A673 (cell line): ENCODE results near the gene CABYR. TPM values are rescaled to one million over a fixed set of nuclear protein-coding genes. Genes with fewer than 3 reads are reported as not detected.

ENCODE experiments used
- BruUV-seq: library from RNA; stranded (reverse); fragments of 400-500 nt; replicated peaks from 2 replicates; lab custom pipeline; 2021; lab: Mats Ljungman, UMichigan
- CTCF ChIA-PET: fragments of 300-600 bp; sonication (Branson Sonifier 250); formaldehyde crosslinking; loops from one replicate; lab custom pipeline; 2022; ENCODE audit warnings: antibody characterized with exemption; lab: Charles Lee
- POLR2A ChIA-PET: fragments of 300-600 bp; sonication (Branson Sonifier 250); formaldehyde crosslinking; loops from one replicate; lab custom pipeline; 2022; ENCODE audit warnings: antibody characterized with exemption; ENCODE audit not compliant: low non-redundant PET; lab: Charles Lee
- DNase-seq: peaks from one replicate; pipeline ENCODE4 v3.0.0-alpha.2; 2015; ENCODE audit warnings: low spot score
- H3K27ac ChIP-seq: fragments of 200-600 bp; sonication (generic); 2 replicates; pipeline ENCODE4 v1.5.1; 2016; ENCODE audit warnings: mixed run types, low read depth, mild to moderate bottlenecking, mixed read lengths, antibody characterized with exemption, low read length; ENCODE audit not compliant: poor library complexity, severe bottlenecking
- H3K27me3 ChIP-seq: fragments of 200-600 bp; sonication (generic); replicated peaks from 2 replicates; pipeline ENCODE4 v1.6.1; 2017; ENCODE audit warnings: mixed run types, low read depth, mild to moderate bottlenecking, mixed read lengths, antibody characterized with exemption, low read length; ENCODE audit not compliant: insufficient read depth, poor library complexity
- H3K36me3 ChIP-seq: fragments of 200-600 bp; sonication (generic); 2 replicates; pipeline ENCODE4 v1.6.1; 2016; ENCODE audit warnings: mixed run types, mild to moderate bottlenecking, mixed read lengths, antibody characterized with exemption, low read length; ENCODE audit not compliant: insufficient read depth, poor library complexity, severe bottlenecking
- H3K4me1 ChIP-seq: fragments of 200-600 bp; sonication (generic); 2 replicates; pipeline ENCODE4 v1.6.1; 2017; ENCODE audit warnings: mixed run types, mild to moderate bottlenecking, mixed read lengths, antibody characterized with exemption, low read length; ENCODE audit not compliant: insufficient read depth, poor library complexity, severe bottlenecking
- H3K4me3 ChIP-seq: fragments of 200-600 bp; sonication (generic); 2 replicates; pipeline ENCODE4 v1.5.1; 2016; ENCODE audit warnings: low read depth, mixed run types, mild to moderate bottlenecking, mixed read lengths, low read length; ENCODE audit not compliant: poor library complexity, severe bottlenecking
- H3K9me3 ChIP-seq: fragments of 200-600 bp; sonication (generic); 2 replicates; pipeline ENCODE4 v1.6.1; 2016; ENCODE audit warnings: mixed run types, low read depth, mild to moderate bottlenecking, mixed read lengths, antibody characterized with exemption, low read length; ENCODE audit not compliant: poor library complexity, severe bottlenecking
- CTCF ChIP-seq: fragments of 300-800, 200-600 bp; sonication (generic); conservative IDR thresholded peaks from 2 replicates; pipeline ENCODE4 v1.5.1; 2017; ENCODE audit warnings: low read depth, mild to moderate bottlenecking, antibody characterized with exemption, low read length, moderate library complexity, mixed read lengths
- EZH2 ChIP-seq: fragments of 200-600 bp; sonication (generic); IDR thresholded peaks from 2 replicates; pipeline ENCODE4 v1.6.1; 2017; ENCODE audit warnings: borderline replicate concordance, low read depth, mild to moderate bottlenecking, mixed read lengths, antibody characterized with exemption, low read length; ENCODE audit not compliant: poor library complexity, severe bottlenecking
- intact Hi-C: fragments of 100-400 bp; cut with micrococcal nuclease; formaldehyde crosslinking; loops from one replicate; pipeline ENCODE4 v1.10.0; 2022; ENCODE audit not compliant: unreplicated experiment
- total RNA-seq: library from RNA; stranded (reverse); gene quantifications from 2 replicates; pipeline ENCODE4 v1.2.3, GENCODE V29; 2021

Gene CABYR
- total RNA-seq, 1 experiment from 2014 or later, result 7.9 TPM

GRCh38 chr18:24111936-24112335, 26.9 kb upstream of the CABYR start:
- POLR2A ChIA-PET, result no interaction called here
- intact Hi-C loops, result loop anchor here (10.0 kb wide), 2 partner anchors 47 to 157 kb away; no protein-coding TSS in a partner anchor
- H3K9me3 ChIP-seq, result no peaks in the 10 kb centered on the region
- CTCF ChIA-PET, result no interaction called here
- no peaks in the 10 kb centered on the region for H3K36me3 ChIP-seq
- no TSS peak for BruUV-seq
- no peak overlapping the region for H3K4me3 ChIP-seq
- H3K27me3 ChIP-seq, result no peaks in the 10 kb centered on the region
- peaks cover 3% of the 10 kb centered on the region for H3K4me1 ChIP-seq
- H3K27ac ChIP-seq, result no peak overlapping the region
- TF ChIP-seq EZH2, result no peak
- TF ChIP-seq CTCF, result no peak
- no peak for DNase-seq

DNA sequence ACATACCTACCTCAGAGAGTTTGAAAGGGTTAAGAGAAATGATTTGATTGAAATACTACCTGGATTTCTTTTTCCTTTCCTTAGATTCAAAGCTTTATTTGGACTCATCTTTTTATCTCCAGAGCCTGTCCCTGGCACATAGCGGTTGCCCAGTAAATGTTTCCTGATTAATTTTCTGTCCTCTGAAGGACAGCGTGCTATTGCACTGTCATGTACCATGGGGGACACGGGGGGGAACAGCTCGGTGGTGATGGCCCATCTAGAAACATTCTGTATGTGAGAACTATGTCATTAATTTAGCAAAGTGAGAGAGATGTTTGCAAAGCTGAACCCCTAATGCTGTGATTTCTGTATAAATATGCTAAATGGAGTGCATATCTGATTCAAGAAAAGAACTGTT, 26.4 kb upstream of the CABYR start:
- peaks cover 3% of the 10 kb centered on the region for H3K4me1 ChIP-seq
- DNase-seq, result no peak
- H3K9me3 ChIP-seq, result no peaks in the 10 kb centered on the region
- ChIA-PET CTCF (no interaction called here), POLR2A (no interaction called here)
- H3K4me3 ChIP-seq, result no peak overlapping the region
- no TSS peak for BruUV-seq
- intact Hi-C loops, result loop anchor here (10.0 kb wide), 2 partner anchors 48 to 158 kb away; no protein-coding TSS in a partner anchor
- no peak overlapping the region for H3K27ac ChIP-seq
- H3K27me3 ChIP-seq, result no peaks in the 10 kb centered on the region
- H3K36me3 ChIP-seq, result no peaks in the 10 kb centered on the region
- no peak for TF ChIP-seq CTCF
- no peak for TF ChIP-seq EZH2

DNA sequence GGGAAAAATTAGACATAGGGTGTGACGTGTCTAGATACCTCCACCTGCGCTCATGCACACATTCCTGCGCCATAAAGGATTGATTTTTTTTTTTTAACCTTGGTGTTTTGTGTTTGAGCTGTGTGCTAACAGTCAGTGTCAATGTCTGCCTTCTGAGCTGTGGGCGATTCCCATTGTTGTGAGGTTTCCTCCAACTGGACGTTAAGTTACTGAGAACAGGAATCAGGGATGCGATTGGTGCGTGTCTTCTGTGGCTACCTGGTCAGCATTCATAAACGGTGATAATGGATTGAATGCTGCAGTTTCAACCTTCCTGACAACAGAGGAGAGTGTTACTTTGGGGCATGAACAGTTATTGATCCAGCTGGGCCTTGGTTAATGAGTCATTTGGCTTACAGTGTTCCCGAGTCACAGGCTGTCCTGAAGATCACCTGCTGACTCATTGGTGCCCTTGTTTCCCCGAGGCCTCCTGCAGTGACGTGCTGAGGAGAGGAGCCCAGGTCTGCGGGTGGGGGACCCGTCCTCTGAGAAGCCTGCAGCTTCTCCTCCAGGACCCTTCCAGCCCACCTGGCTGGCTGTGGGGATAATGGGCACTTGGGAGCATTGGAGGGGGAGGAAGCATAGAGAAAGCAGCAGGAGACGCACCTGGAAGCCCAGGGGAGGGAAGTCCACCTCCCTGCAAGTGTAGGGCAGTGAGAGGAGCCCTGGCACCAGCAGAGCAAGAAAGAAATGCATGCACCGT, 25.8 kb upstream of the CABYR start:
- no peak overlapping the region for H3K4me3 ChIP-seq
- CTCF ChIA-PET, result no interaction called here
- intact Hi-C loops, result loop anchor here (10.0 kb wide), 2 partner anchors 48 to 158 kb away; no protein-coding TSS in a partner anchor
- H3K36me3 ChIP-seq, result no peaks in the 10 kb centered on the region
- no peaks in the 10 kb centered on the region for H3K9me3 ChIP-seq
- H3K4me1 ChIP-seq, result peaks cover 3% of the 10 kb centered on the region
- H3K27ac ChIP-seq, result no peak overlapping the region
- no peaks in the 10 kb centered on the region for H3K27me3 ChIP-seq
- POLR2A ChIA-PET, result no interaction called here
- no TSS peak for BruUV-seq
- no peak for TF ChIP-seq EZH2
- TF ChIP-seq CTCF, result no peak
- no peak for DNase-seq
